Head of caudate nucleus (tissue), 42 donors: ENCODE measurements around the gene SPRED3.

Experiments
- DNase-seq, 42 donors: peaks; one replicate each; pipeline versions ENCODE4 v3.0.0 to v3.0.0-alpha.2; 2020 to 2021; ENCODE audit warnings: mixed read lengths in 7 of 42
- intact Hi-C: fragments of 100-400 bp; cut with DNase I; formaldehyde crosslinking; loops from one replicate; pipeline ENCODE4 v1.15.0; 2022

SPRED3 gene

DNA sequence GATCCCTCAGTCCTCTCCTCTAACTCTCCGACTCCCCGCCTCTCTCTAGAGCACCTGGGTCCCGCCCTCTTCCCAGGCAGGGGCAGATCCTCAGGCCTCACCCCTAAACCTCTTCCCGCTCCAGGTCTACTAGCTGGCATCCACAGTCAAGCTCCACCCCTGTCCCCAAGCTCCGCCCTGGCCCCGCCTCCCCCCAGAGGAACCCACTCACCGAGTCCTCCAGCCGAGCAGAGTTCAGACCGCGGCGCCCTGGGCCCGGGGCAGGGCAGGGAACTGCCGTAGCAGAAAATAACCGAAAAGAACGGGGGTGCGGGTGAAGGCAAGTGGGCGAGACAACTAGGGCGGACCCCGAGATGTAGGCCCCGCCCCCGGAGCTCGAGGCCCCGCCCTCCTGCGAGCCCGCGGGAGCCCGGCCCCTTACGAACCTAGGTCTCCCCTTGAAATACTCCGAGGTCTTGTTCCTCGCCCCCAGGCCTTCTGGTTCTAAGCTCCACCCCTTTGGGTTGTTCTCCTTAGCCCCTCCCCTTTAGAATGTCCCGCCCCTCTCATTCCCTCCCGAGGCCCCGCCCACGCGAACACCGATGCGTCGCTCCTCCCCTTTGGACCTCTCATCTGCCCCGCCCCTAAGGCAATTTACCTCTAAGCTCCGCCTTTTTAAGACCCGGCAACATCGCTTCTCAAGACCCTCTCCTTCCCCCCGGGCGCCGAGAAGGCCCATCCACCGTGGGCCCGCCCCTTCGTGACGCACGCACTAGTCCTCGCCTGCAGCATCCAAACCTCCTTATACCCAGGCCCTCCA lies 748 bp upstream of the SPRED3 start, which contains the start of gene GGN:
Gene GGN, minus strand, starts transcription at position 485 of the 799 bp plus-strand sequence. CDS start 773 bp downstream, outside the sequence.
- intact Hi-C loops, result no loop called here
- DNase-seq, result peak; percentile 63 to 95 (median 84)

DNA sequence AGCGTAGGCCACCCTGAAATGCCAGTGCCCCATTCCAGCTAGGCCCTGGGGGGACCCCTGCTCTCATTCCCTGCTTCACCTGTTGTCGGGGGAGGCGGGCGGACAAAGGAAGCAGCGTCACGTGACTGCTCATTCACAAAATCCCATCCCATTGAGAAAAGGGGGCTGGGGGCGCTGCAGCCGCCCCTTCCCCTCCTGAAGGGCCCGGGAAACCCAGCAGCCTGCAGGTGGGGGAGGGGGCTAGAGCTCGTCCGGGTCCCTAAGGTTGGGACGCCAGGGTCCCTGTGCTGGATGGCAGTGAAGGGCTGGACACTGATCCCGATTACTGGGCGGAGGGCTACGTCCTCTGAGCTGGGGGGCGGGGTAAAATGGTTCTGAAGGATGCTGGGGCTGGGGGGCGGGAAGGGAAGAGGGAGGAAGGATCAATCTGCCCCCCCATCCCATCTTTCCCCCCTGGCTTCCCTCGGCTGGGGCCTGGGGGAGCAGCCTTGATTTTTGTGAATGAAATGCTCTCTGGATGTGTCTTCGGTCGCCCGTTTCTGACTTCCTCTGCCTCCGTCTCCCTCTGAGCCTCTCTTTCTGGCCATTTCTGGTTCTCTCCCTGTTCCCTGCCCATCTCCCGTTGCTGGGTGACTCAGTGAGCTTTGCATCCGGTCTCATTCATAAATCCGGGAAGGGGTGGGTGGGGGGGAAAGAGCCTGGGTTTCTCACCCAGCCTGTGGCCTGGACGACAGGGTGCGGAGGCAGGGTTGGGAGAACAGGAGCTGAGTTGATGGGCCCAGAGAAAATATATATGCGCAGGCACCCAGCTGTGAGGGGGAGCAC lies 816 bp downstream of the SPRED3 start:
- intact Hi-C loops, result no loop called here
- peak in 26 of 42 donors; percentile 16 to 68 (median 31) for DNase-seq

DNA sequence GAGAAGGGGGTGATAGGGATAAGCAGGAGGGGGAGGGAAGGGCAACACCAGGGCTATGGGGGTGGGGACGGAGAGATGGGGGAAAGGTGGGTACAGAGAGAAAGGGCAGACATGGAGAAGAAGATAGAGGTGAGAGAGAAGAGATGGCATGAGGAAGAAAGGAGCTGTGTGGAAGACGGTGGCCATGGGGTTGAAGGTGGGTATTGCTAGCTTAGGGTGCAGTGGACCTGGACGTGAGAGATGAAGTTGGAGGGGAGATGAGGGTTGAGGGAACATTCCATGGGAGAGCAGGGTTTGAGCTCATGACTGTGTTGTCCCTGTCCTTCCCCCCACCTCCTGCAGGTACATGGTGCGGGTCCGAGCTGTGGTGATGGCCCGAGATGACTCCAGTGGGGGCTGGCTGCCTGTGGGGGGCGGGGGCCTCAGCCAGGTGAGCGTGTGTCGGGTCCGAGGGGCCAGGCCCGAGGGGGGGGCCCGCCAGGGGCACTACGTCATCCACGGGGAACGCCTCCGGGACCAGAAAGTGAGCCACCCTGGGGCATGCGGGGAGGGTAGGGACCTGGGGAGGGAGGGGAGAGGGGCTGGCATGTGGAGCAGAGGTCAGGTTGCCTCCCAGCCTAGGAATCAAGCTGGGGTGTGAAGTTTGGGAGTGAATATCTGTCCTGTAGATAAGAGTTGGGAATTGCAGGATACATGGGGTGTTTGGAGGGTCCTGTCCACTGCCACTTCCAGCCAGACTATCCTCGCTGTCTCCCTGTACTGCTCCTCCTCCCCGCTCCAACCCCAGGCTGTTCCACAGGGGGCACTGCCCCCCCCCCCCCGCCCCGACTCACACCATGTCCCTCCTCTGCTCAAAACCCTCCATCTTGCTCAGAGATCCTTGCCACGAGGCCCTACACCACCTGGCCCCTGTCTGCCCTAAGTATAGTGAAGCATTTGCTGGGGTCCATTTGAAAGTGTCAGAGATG lies 1.7 kb downstream of the SPRED3 start:
- intact Hi-C loops, result no loop called here
- no peak for DNase-seq

- no peak for DNase-seq
- intact Hi-C loops, result no loop called here
These were observed 3.5 kb downstream of the SPRED3 start for GRCh38 chr19:38391911-38392464.

DNA sequence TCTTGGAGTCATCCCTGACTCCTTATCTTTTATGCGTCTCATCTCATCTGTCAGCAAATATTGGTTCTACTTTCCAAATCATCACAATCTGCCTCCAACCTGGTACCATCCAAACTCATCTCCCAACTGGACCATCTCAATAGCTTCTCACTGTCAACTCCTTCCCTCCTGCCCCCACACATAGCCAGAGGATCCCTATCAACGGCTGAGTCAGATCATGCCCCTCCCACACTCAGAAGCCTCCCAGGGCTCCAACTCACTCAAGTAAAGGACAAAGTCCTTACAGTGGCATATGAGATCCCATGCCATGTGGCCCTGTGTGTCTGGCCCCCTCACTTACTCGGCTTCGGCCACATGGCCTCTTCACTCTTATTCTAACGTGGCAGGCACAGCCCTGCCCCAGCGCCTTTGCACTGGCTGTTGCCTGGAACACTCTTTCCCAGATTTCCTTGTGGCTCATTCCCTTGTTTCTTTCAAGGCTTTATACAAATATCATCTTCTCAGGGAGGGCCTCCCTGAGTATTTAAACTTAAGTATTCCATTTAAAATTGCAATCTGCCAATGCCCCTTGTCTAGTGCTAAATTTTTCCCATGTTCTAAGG lies 4.3 kb downstream of the SPRED3 start:
- intact Hi-C loops, result no loop called here
- no peak for DNase-seq

- intact Hi-C loops, result no loop called here
- no peak for DNase-seq
These were observed 6.0 kb downstream of the SPRED3 start for GRCh38 chr19:38394488-38394887.

DNA sequence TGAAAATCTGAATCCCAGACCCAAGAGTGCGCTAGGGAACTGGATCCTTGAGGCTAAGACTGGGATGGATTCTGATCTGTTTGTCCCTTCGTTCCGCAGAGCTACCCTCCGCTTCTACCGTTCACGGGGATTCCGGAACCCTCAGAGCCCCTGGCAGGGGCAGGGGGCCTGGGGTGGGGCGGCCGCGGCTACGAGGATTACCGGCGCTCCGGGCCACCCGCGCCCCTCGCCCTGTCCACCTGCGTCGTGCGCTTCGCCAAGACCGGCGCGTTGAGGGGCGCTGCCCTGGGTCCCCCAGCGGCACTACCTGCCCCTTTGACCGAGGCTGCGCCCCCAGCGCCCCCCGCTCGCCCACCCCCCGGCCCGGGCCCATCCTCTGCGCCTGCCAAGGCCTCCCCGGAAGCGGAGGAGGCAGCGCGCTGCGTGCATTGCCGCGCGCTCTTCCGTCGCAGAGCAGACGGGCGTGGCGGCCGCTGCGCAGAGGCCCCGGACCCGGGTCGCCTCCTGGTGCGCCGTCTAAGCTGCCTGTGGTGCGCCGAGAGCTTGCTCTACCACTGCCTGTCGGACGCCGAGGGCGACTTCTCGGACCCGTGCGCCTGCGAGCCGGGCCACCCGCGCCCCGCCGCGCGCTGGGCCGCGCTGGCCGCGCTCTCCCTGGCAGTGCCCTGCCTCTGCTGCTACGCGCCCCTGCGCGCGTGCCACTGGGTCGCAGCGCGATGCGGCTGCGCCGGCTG lies 7.1 kb downstream of the SPRED3 start:
- intact Hi-C loops, result no loop called here
- DNase-seq, result no peak

DNA sequence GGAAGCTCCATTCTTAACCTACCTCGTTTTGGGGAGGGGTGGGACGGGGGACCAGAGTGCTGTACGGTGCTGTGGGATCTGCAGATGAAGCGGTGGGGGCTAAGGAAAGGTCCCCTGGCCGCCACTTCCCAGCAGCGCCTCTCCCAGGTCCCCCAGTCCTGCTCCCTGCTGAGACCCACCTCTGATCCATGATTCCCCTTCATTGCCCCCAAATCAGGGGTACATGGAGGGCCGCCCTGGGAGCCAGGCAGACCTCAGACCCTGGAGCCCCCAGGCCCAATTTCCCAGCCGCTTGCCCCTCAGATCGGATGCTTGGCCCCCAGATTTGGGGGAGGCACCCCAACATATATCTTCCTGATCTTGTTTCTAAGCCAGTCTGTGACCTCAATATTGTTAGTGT lies 10.6 kb downstream of the SPRED3 start:
- intact Hi-C loops, result no loop called here

GRCh38 chr19:38399537-38399936 lies 11.0 kb downstream of the SPRED3 start:
- intact Hi-C loops, result no loop called here
- DNase-seq, result no peak

More for the DNA sequence above, 10.6 kb downstream of the SPRED3 start:
- no peak for DNase-seq

DNA sequence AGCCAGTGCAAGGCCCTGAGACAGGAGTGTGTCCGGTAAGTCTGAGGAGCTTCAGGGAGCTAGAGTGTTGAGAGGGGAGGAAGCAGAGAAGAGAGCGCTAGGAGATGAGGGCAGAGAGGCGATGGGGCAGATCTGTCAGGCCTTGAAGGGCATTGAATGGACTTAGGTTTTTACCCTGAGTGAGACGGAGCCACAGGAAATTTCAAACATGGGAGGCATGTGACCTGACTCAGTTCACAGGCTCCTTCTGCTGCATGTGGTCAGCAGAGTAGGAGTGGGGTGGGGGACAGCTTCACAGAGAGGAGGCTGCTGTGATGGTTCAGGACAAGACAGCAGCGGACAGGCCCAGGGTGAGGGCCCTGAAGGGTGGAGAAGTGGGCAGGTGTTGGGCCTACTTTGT lies 11.9 kb downstream of the SPRED3 start:
- intact Hi-C loops, result loop anchor here (5.0 kb wide), 1 partner anchor 217 kb away; the partner anchor contains the start of genes EIF3K and MAP4K1
- DNase-seq, result no peak

DNA sequence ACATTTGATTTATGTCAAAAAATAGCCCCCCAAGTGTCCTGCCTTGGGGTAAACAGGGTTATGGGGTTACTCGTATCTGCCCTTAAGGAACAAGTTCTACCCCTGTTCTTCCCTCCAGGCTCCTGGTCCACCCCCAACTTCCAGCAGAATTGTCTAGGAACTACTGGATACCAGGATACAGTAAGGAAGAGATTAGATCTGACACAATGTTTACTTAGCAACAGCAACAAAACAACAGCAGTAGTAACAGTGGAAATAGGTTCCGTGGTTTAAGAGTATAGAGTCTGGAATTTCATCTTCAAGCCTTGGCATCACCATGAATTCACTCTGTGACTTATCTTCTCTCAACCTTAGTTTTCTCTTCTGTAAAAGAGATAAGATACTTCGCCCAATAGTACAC lies 12.7 kb downstream of the SPRED3 start:
- DNase-seq, result no peak
- intact Hi-C loops, result loop anchor here (5.0 kb wide), 1 partner anchor 216 kb away; the partner anchor contains the start of genes EIF3K and MAP4K1

GRCh38 chr19:38402623-38402966 lies 14.1 kb downstream of the SPRED3 start:
- intact Hi-C loops, result loop anchor here (5.0 kb wide), 1 partner anchor 215 kb away; the partner anchor contains the start of genes EIF3K and MAP4K1
- DNase-seq, result no peak

- intact Hi-C loops, result loop anchor here (5.0 kb wide), 1 partner anchor 214 kb away; the partner anchor contains the start of genes EIF3K and MAP4K1
- peak; percentile 92 to 98 (median 97) for DNase-seq
These were observed 14.6 kb downstream of the SPRED3 start, which contains the start of gene FAM98C for GRCh38 chr19:38402967-38403674. TSS of gene FAM98C (plus strand) at chr19:38403093. CDS start at chr19:38403154, 61 bp downstream.

DNA sequence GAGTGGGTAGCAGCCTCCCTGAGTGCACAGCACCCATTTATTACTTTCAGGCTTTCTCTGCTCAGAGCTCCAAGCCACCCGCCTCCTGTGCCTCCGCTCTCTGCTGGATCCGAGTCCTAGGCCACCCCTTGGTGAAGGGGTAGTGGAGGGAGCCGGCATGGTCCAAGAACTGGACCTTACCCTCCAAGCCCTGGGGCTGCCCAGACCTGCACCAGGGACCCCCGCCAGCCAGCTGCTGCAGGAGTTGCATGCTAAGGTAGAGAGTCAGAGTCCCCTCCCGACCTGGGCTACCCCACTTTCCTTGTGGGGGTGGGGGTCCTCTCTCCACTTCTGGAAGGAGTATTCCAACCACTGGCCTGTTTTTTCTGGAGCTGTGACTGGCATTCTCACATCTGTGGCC lies 16.4 kb downstream of the SPRED3 start:
- no peak for DNase-seq
- intact Hi-C loops, result loop anchor here (5.0 kb wide), 1 partner anchor 212 kb away; the partner anchor contains the start of genes EIF3K and MAP4K1

- intact Hi-C loops, result no loop called here
- DNase-seq, result no peak
These were observed 16.8 kb downstream of the SPRED3 start for GRCh38 chr19:38405276-38405675.

DNA sequence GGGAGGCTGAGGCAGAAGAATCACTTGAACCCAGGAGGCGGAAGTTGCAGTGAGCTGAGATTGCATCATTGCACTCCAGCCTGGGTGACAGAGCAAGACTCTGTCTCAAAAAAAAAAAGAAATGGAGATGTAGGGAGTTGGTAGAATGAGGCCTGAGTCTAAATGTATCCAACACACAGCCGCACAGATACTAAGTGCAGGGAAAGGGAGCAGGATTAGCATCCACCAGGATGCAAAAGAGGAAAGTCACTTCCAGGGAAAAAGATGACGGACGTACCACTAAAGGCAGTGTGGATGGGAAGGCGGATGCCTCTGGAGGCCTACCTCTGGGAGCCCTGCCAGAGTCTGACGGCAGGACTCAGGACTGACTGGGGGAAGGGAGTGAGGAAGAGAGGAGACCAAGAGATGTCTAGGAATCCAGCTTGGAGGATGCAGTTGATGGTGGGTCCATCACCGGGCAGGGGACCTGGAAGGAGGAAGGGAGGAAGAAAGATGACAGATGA lies 21.2 kb downstream of the SPRED3 start:
- DNase-seq, result no peak
- intact Hi-C loops, result no loop called here
